ELF-1 (cell line): Measurements from ENCODE around the gene TBX3.

Experiments used
- DNase-seq: peaks from one replicate; pipeline ENCODE4 v3.0.0-alpha.2; 2016; ENCODE audit warnings: low read depth, low spot score

Gene TBX3

GRCh38 chr12:114682785-114683708 is 928 bp downstream of the TBX3 start:
- DNase-seq = peak; percentile 55

GRCh38 chr12:114682106-114682784 is 1.7 kb downstream of the TBX3 start:
- peak; percentile 58 for DNase-seq

GRCh38 chr12:114681116-114681871 is 2.7 kb downstream of the TBX3 start:
- peak; percentile 44 for DNase-seq

- DNase-seq = peak; percentile 10
Measured at GRCh38 chr12:114680604-114681069, 3.3 kb downstream of the TBX3 start.

- DNase-seq = no peak
Measured at GRCh38 chr12:114679942-114680341, 4.0 kb downstream of the TBX3 start.

GRCh38 chr12:114679452-114679875 is 4.5 kb downstream of the TBX3 start:
- DNase-seq = peak; percentile 42

- DNase-seq = no peak
Measured at GRCh38 chr12:114678718-114679117, 5.3 kb downstream of the TBX3 start.

- DNase-seq = no peak
Measured at GRCh38 chr12:114678028-114678427, 5.9 kb downstream of the TBX3 start.

GRCh38 chr12:114676142-114676741 is 7.7 kb downstream of the TBX3 start:
- DNase-seq = peak; percentile 48

- DNase-seq = peak; percentile 59
Measured at GRCh38 chr12:114674251-114675047, 9.5 kb downstream of the TBX3 start.

GRCh38 chr12:114673901-114674250 is 10.1 kb downstream of the TBX3 start:
- DNase-seq = no peak

- DNase-seq = peak; percentile 91
Measured at GRCh38 chr12:114673169-114673833, 10.7 kb downstream of the TBX3 start.

GRCh38 chr12:114672817-114673168 is 11.2 kb downstream of the TBX3 start:
- no peak for DNase-seq

- DNase-seq = peak; percentile 74
Measured at GRCh38 chr12:114671443-114672411, 12.2 kb downstream of the TBX3 start.

GRCh38 chr12:114671066-114671442 is 12.9 kb downstream of the TBX3 start:
- no peak for DNase-seq

- DNase-seq = no peak
Measured at GRCh38 chr12:114670291-114670980, 13.5 kb downstream of the TBX3 start.

- peak; percentile 59 for DNase-seq
Measured at GRCh38 chr12:114669401-114670290, 14.3 kb downstream of the TBX3 start.
